Hematopoietic multipotent progenitor cell treated with erythropoietin and hydrocortisone succinate and interleukin-3 and kit ligand, for 4 days (in vitro differentiated cells): Measurements from ENCODE around the gene USP31.
A peak's percentile ranks its signal among the peaks of the same experiment; 100 is the strongest.

ENCODE experiments used
- DNase-seq: peaks from one replicate; pipeline ENCODE4 v3.0.0-alpha.2; 2015

USP31 gene

GRCh38 chr16:23092072-23092800 is 57.0 kb downstream of the USP31 start:
- DNase-seq = no peak

GRCh38 chr16:23089111-23089510 is 60.1 kb downstream of the USP31 start:
- no peak for DNase-seq

- no peak for DNase-seq
Measured at GRCh38 chr16:23088018-23088417, 61.2 kb downstream of the USP31 start.

- peak; percentile 7 for DNase-seq
Measured at GRCh38 chr16:23085949-23086348, 63.3 kb downstream of the USP31 start.

- no peak for DNase-seq
Measured at GRCh38 chr16:23082161-23082788, 67.0 kb downstream of the USP31 start.

- no peak for DNase-seq
Measured at GRCh38 chr16:23081675-23082119, 67.6 kb downstream of the USP31 start.

- DNase-seq = no peak
Measured at GRCh38 chr16:23080747-23081146, 68.5 kb downstream of the USP31 start.

- DNase-seq = peak; percentile 74
Measured at GRCh38 chr16:23080329-23080728, 68.9 kb downstream of the USP31 start.

- DNase-seq = peak; percentile 40
Measured at GRCh38 chr16:23079675-23080301, 69.5 kb downstream of the USP31 start.

- DNase-seq = no peak
Measured at GRCh38 chr16:23074423-23074822, 74.8 kb downstream of the USP31 start.

- peak; percentile 8 for DNase-seq
Measured at GRCh38 chr16:23072769-23073549, 76.3 kb downstream of the USP31 start.

- DNase-seq = no peak
Measured at GRCh38 chr16:23072084-23072599, 77.1 kb downstream of the USP31 start.

- DNase-seq = no peak
Measured at GRCh38 chr16:23071196-23072083, 77.8 kb downstream of the USP31 start.

GRCh38 chr16:23069844-23070243 is 79.4 kb downstream of the USP31 start:
- no peak for DNase-seq

GRCh38 chr16:23068079-23068736 is 81.0 kb downstream of the USP31 start:
- no peak for DNase-seq

- no peak for DNase-seq
Measured at GRCh38 chr16:23066676-23067075, 82.6 kb downstream of the USP31 start.

GRCh38 chr16:23064639-23065038 is 84.6 kb downstream of the USP31 start:
- no peak for DNase-seq

- DNase-seq = no peak
Measured at GRCh38 chr16:23062524-23062923, 86.7 kb downstream of the USP31 start.

- no peak for DNase-seq
Measured at GRCh38 chr16:23061669-23062068, 87.6 kb downstream of the USP31 start.

- DNase-seq = peak; percentile 82
Measured at GRCh38 chr16:23060458-23061320, 88.6 kb downstream of the USP31 start.
